ENCODE data around the gene NEGR1. TPM values are rescaled to one million over a fixed set of nuclear protein-coding genes. Genes with fewer than 3 reads are reported as not detected.

The NEGR1 gene
- total RNA-seq, 1 donor from 2014 or later = 0.58 TPM

DNA sequence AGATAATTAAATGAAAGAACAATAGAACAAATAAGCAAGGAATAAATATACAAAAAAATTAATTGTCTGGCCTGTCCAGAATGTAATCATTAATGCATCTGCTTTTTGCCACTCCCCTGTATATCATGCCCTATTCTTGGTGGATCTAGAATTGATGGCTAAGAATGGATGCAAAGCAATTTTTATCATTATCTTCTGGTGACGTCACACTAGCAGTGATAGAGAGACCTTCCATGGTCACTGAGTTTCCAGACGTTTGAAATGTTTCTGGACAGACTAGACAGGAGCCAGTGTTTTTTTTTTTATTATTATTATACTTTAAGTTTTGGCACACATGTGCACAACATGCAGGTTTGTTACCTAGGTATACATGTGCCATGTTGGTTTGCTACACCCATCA is 563.0 kb downstream of the NEGR1 start:
- TF ChIP-seq, protein P1, sequence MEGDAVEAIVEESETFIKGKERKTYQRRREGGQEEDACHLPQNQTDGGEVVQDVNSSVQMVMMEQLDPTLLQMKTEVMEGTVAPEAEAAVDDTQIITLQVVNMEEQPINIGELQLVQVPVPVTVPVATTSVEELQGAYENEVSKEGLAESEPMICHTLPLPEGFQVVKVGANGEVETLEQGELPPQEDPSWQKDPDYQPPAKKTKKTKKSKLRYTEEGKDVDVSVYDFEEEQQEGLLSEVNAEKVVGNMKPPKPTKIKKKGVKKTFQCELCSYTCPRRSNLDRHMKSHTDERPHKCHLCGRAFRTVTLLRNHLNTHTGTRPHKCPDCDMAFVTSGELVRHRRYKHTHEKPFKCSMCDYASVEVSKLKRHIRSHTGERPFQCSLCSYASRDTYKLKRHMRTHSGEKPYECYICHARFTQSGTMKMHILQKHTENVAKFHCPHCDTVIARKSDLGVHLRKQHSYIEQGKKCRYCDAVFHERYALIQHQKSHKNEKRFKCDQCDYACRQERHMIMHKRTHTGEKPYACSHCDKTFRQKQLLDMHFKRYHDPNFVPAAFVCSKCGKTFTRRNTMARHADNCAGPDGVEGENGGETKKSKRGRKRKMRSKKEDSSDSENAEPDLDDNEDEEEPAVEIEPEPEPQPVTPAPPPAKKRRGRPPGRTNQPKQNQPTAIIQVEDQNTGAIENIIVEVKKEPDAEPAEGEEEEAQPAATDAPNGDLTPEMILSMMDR (conservative IDR thresholded peaks at IDR 0.05) = no peak
- H3K27me3 Mint-ChIP-seq (ENCODE audit: low read depth) = no peaks in the 10 kb centered on the region
- no peak overlapping the region for H3K27ac Mint-ChIP-seq (ENCODE audit: unreplicated experiment)
- H3K4me3 Mint-ChIP-seq = no peak overlapping the region
- DNase-seq (ENCODE audit: low read depth, low spot score) = no peak
- H3K4me1 Mint-ChIP-seq = no peaks in the 10 kb centered on the region
- peaks cover 3% of the 10 kb centered on the region for H3K9me3 Mint-ChIP-seq
- no peaks in the 10 kb centered on the region for H3K36me3 Mint-ChIP-seq (ENCODE audit: low read depth)

DNA sequence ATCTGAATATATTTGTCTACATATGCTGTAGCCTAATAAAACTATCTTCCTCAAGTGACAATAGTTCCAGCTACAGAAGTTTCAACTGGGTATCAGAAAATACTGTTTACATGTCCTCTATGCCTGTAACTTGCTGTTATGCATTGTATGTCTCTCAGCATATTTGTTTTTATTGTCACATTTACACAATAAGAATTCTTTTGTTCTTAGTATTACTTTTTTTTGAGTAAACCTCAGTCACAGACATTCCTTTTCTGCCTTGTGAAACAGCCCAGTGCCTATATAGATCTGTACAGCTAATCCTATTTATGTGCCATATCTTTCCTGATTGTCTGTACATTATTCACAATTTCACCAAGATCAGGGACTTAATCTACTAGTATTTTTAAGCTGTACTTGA is 565.2 kb downstream of the NEGR1 start:
- no peaks in the 10 kb centered on the region for H3K36me3 Mint-ChIP-seq (ENCODE audit: low read depth)
- no peak overlapping the region for H3K27ac Mint-ChIP-seq (ENCODE audit: unreplicated experiment)
- H3K27me3 Mint-ChIP-seq (ENCODE audit: low read depth) = no peaks in the 10 kb centered on the region
- no peaks in the 10 kb centered on the region for H3K4me1 Mint-ChIP-seq
- DNase-seq (ENCODE audit: low read depth, low spot score) = no peak
- TF ChIP-seq, protein P1 (conservative IDR thresholded peaks at IDR 0.05) = no peak
- H3K9me3 Mint-ChIP-seq = peaks cover 3% of the 10 kb centered on the region
- H3K4me3 Mint-ChIP-seq = no peak overlapping the region

DNA sequence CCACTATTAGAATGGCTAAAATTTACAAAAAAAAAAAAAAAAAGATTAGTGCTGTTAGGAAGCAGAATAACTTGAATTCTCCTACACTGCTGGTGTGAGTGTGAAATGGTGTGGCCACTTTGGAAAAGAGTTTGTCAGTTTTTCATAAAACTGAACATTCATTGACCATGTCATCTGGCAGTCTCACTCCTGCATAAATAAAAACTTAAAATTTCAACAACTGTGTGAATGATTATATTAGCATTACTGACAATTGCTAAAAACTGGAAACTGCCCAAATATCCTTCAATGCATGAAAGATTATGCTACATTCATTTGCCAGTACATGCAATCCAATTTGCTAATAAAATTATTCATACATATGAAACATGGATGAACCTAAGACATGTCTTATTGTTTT is 570.9 kb downstream of the NEGR1 start:
- no peaks in the 10 kb centered on the region for H3K27me3 Mint-ChIP-seq (ENCODE audit: low read depth)
- peaks cover 9% of the 10 kb centered on the region for H3K9me3 Mint-ChIP-seq
- TF ChIP-seq, protein P1 (conservative IDR thresholded peaks at IDR 0.05) = no peak
- peaks cover 3% of the 10 kb centered on the region for H3K36me3 Mint-ChIP-seq (ENCODE audit: low read depth)
- no peaks in the 10 kb centered on the region for H3K4me1 Mint-ChIP-seq
- H3K27ac Mint-ChIP-seq (ENCODE audit: unreplicated experiment) = no peak overlapping the region
- DNase-seq (ENCODE audit: low read depth, low spot score) = no peak
- H3K4me3 Mint-ChIP-seq = no peak overlapping the region

DNA sequence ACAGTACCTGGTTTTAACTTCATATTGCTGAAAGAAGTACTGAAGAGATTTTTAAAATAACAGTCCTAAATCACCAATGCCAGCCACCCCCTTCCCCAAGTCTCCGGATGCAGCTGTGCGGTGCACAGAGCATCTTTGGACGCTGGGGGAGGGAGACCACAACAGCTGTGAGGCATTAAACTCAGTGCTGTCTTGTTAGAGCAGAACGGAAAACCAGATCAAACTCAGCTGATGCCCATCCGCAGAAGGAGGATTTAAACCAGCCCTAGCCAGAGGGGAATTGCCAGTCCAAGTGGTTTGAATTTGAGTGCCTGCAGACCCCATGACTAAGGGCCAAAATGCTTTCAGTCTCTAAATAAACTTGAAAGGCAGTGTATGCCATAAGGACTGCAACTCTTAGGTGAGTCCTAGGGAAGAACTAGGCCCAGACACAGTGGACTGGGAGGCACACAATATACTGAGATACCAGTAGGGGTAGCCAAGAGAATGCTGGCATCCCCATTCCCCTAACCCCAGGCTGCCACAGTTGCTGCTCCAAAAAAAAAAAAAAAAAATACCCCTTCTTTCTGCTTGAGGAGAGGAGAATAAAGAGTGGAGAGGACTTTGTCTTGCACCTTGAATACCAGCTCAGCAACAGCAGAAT is 576.2 kb downstream of the NEGR1 start:
- Mint-ChIP-seq H3K9me3 (peaks cover 17% of the 10 kb centered on the region), H3K36me3 (ENCODE audit: low read depth) (peaks cover 7% of the 10 kb centered on the region), H3K27me3 (ENCODE audit: low read depth) (no peaks in the 10 kb centered on the region), H3K4me1 (no peaks in the 10 kb centered on the region), H3K4me3 (no peak overlapping the region), H3K27ac (ENCODE audit: unreplicated experiment) (no peak overlapping the region)
- no peak for DNase-seq (ENCODE audit: low read depth, low spot score)
- TF ChIP-seq, protein P1 (conservative IDR thresholded peaks at IDR 0.05) = no peak

DNA sequence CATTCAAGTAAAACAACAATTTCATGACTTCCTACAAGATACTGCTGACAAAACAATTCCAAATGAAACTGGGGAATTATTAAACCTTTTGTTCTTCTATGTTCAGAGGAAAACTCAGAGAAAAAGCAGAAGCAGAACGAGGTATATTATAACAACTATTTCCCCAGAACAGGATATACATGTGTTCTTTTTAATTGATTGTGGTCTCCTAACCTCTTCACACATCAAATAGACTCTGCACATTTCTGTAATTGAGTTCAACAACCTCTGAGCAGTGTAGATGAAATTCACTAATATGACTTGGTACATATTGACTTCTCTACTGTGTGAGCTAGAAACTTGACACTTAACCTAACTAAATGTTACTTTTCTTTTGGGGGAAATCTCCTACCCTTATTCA is 584.2 kb downstream of the NEGR1 start:
- Mint-ChIP-seq H3K36me3 (ENCODE audit: low read depth) (no peaks in the 10 kb centered on the region), H3K27ac (ENCODE audit: unreplicated experiment) (no peak overlapping the region), H3K27me3 (ENCODE audit: low read depth) (no peaks in the 10 kb centered on the region), H3K9me3 (peaks cover 12% of the 10 kb centered on the region), H3K4me1 (peaks cover 14% of the 10 kb centered on the region), H3K4me3 (no peak overlapping the region)
- TF ChIP-seq, protein P1 (conservative IDR thresholded peaks at IDR 0.05) = no peak
- no peak for DNase-seq (ENCODE audit: low read depth, low spot score)
